Cardiac fibroblast (primary cell): Measurements from ENCODE around the gene MRPS18C.
"Not testable (repeated sequence)": the region's sequence is repeated elsewhere in the genome, so short reads cannot be mapped to it uniquely, and the experiment has no call there.

Experiments used
- DNase-seq, 2 donors: peaks; one replicate each; pipeline versions ENCODE4 v3.0.0 to v3.0.0-alpha.2; 2010; ENCODE audit warnings: low read depth in 2 of 2
- H3K4me3 ChIP-seq, 2 donors: replicated peaks in 1 of 2; 1 replicate in 1 of 2; 2 replicates in 1 of 2; pipeline ENCODE4 v1.5.1; 2011; ENCODE audit warnings: low read depth in 2 of 2, low read length in 2 of 2, mild to moderate bottlenecking in 2 of 2, moderate library complexity in 1 of 2
- CTCF ChIP-seq: IDR thresholded peaks from one replicate; pipeline ENCODE4 v1.5.1; 2011; ENCODE audit warnings: low read depth, mild to moderate bottlenecking, low read length, inconsistent platforms

The MRPS18C gene

GRCh38 chr4:83473423-83473822, 17.6 kb downstream of the MRPS18C start:
- no peak for TF ChIP-seq CTCF
- no peak overlapping the region for H3K4me3 ChIP-seq

GRCh38 chr4:83473966-83474365, 18.1 kb downstream of the MRPS18C start:
- no peak for TF ChIP-seq CTCF
- no peak overlapping the region for H3K4me3 ChIP-seq
- no peak for DNase-seq

More at GRCh38 chr4:83473423-83473822, 17.6 kb downstream of the MRPS18C start:
- DNase-seq = no peak

- TF ChIP-seq CTCF = no peak
- peak; percentile 91 to 95 for DNase-seq
- H3K4me3 ChIP-seq = peak within 1 kb of the TSS; percentile 76 to 83
Measured at GRCh38 chr4:83484500-83485461, 28.9 kb downstream of the MRPS18C start, which contains the start of gene ABRAXAS1. Gene ABRAXAS1 (minus strand): TSS chr4:83485100. CDS start chr4:83485072, 28 bp downstream.

GRCh38 chr4:83486457-83487129, 30.7 kb downstream of the MRPS18C start:
- TF ChIP-seq CTCF = no peak
- H3K4me3 ChIP-seq = no peak overlapping the region
- DNase-seq = no peak

GRCh38 chr4:83489711-83490326, 34.0 kb downstream of the MRPS18C start:
- no peak for DNase-seq
- H3K4me3 ChIP-seq = no peak overlapping the region
- TF ChIP-seq CTCF = peak; percentile 9

GRCh38 chr4:83490876-83491450, 35.1 kb downstream of the MRPS18C start:
- no peak overlapping the region for H3K4me3 ChIP-seq
- peak; percentile 42 to 52 for DNase-seq
- peak; percentile 86 for TF ChIP-seq CTCF

GRCh38 chr4:83496085-83496917, 40.4 kb downstream of the MRPS18C start:
- peak in 1 of 2 donors; percentile 16 for DNase-seq
- H3K4me3 ChIP-seq = not testable (repeated sequence)
